Embryonic facial prominence (tissue), 1 donor: ENCODE data around the gene ABLIM1.
"Not testable (repeated sequence)": the region's sequence is repeated elsewhere in the genome, so short reads cannot be mapped to it uniquely, and the experiment has no call there.

Experiments used
- DNase-seq: peaks from one replicate; pipeline ENCODE4 v3.0.0-alpha.2; 2016; ENCODE audit errors: extremely low spot score

Gene ABLIM1

GRCh38 chr10:114658175-114658574 is at the start of gene ABLIM1:
Gene ABLIM1 (minus strand): TSS chr10:114658275. CDS start chr10:114658200, 75 bp downstream.
- no peak for DNase-seq

- no peak for DNase-seq
These were observed 48.5 kb upstream of the ABLIM1 start for GRCh38 chr10:114706458-114707055.

- DNase-seq = no peak
These were observed 46.6 kb upstream of the ABLIM1 start for GRCh38 chr10:114704679-114705078.

GRCh38 chr10:114703377-114704107 is 45.5 kb upstream of the ABLIM1 start:
- no peak for DNase-seq

- no peak for DNase-seq
These were observed 40.4 kb upstream of the ABLIM1 start for GRCh38 chr10:114698271-114699061.

GRCh38 chr10:114697061-114697598 is 39.1 kb upstream of the ABLIM1 start:
- no peak for DNase-seq

- not testable (repeated sequence) for DNase-seq
These were observed 38.2 kb upstream of the ABLIM1 start for GRCh38 chr10:114696301-114696700.

GRCh38 chr10:114694752-114695151 is 36.7 kb upstream of the ABLIM1 start:
- DNase-seq = no peak

GRCh38 chr10:114694062-114694461 is 36.0 kb upstream of the ABLIM1 start:
- no peak for DNase-seq

- no peak for DNase-seq
These were observed 33.4 kb upstream of the ABLIM1 start for GRCh38 chr10:114691442-114691941.

- DNase-seq = no peak
These were observed 30.7 kb upstream of the ABLIM1 start for GRCh38 chr10:114688786-114689185.

GRCh38 chr10:114687459-114687858 is 29.4 kb upstream of the ABLIM1 start:
- DNase-seq = no peak

GRCh38 chr10:114686013-114686412 is 27.9 kb upstream of the ABLIM1 start:
- DNase-seq = no peak

- no peak for DNase-seq
These were observed 27.4 kb upstream of the ABLIM1 start for GRCh38 chr10:114685456-114685855.

GRCh38 chr10:114684822-114685209 is 26.7 kb upstream of the ABLIM1 start:
- DNase-seq = no peak

- peak; percentile 34 for DNase-seq
These were observed 26.2 kb upstream of the ABLIM1 start for GRCh38 chr10:114684084-114684821.

- DNase-seq = no peak
These were observed 25.5 kb upstream of the ABLIM1 start for GRCh38 chr10:114683593-114683992.

- DNase-seq = no peak
These were observed 25.1 kb upstream of the ABLIM1 start for GRCh38 chr10:114683162-114683561.

GRCh38 chr10:114682532-114682931 is 24.5 kb upstream of the ABLIM1 start:
- DNase-seq = no peak

GRCh38 chr10:114682121-114682520 is 24.0 kb upstream of the ABLIM1 start:
- DNase-seq = no peak

GRCh38 chr10:114681542-114681941 is 23.5 kb upstream of the ABLIM1 start:
- DNase-seq = no peak
